Melanocyte of skin (primary cell): ENCODE measurements around the gene NEK7. TPM values are rescaled to one million over a fixed set of nuclear protein-coding genes. Genes with fewer than 3 reads are reported as not detected.

Experiments
- total RNA-seq, 2 donors: library from RNA; depleted of rRNA; stranded (reverse); fragments of >200 nt; gene quantifications; 2 replicates each; pipeline ENCODE4 v1.2.3, GENCODE V29; 2012

NEK7 gene
- 10 to 100 TPM; 43.6 to 55.4 TPM for total RNA-seq

DNA sequence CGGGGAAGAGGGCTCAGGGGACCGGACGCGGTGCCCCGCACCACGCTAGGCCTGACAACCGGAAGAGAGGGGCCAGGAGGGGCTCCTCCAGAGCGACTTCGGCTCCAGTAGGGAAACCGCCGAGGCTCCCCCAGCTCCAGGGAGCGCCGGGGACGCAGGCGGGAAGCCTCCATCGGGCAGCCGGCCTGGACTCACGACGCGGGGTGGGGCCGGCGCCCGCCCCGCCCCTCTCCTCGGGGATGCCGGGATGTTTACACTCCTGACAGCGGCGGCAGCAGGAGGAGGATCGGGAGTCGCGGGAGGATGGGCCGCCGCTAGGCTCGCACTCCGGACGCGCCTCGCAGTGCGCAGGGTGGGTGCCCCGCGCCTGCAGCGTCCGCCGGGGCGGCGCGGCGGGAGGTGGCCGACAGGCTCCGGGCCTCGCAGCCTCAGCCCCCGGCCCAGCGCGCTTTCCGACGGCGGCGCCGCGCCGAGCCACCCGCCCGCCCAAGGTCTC, at the start of gene NEK7:
Gene NEK7, plus strand, starts transcription at position 254 of the 496 bp plus-strand sequence. CDS start 75,583 bp downstream, outside the sequence.

Other genes with a start within 250 kb of the NEK7 start
- gene LHX9, start 239.6 kb upstream of the NEK7 start, total RNA-seq, result not detected